Measurements from ENCODE around the gene GABARAPL2.
"Not testable (repeated sequence)": the region's sequence is repeated elsewhere in the genome, so short reads cannot be mapped to it uniquely, and the experiment has no call there.

Gene GABARAPL2

GRCh38 chr16:75546293-75546692, 19.9 kb upstream of the GABARAPL2 start:
- Histone ChIP-seq H3K9ac (no peak overlapping the region), H4K20me1 (no peaks in the 10 kb centered on the region), H3K4me2 (no peak overlapping the region)

GRCh38 chr16:75548456-75548855, 17.7 kb upstream of the GABARAPL2 start:
- H3K4me3 ChIP-seq; H3K27ac ChIP-seq; H3K27me3 ChIP-seq; H3K4me2 ChIP-seq; H3K36me3 ChIP-seq; H4K20me1 ChIP-seq; H3K9ac ChIP-seq; H3K9me3 ChIP-seq (replicated peaks in 1 of 11): not testable (repeated sequence)
- peaks cover 13 to 26% (median 15%) of the 10 kb centered on the region in 10 experiments for H3K4me1 ChIP-seq

More at GRCh38 chr16:75546293-75546692, 19.9 kb upstream of the GABARAPL2 start:
- H3K4me3 ChIP-seq = no peak overlapping the region
- H3K9me3 ChIP-seq (replicated peaks in 1 of 11) = no peaks in the 10 kb centered on the region
- no peaks in the 10 kb centered on the region for H3K27me3 ChIP-seq
- peaks cover 12 to 18% (median 15%) of the 10 kb centered on the region in 10 experiments for H3K4me1 ChIP-seq
- H3K27ac ChIP-seq = no peak overlapping the region
- TF ChIP-seq Cebpa-rat (IDR thresholded peaks at IDR 0.05) = 0 out of 22 replicates have a peak, but pooled peaks of 1 of the 11 experiments have one; percentile 20
- H3K36me3 ChIP-seq = peaks cover 0 to 16% (median 0%) of the 10 kb centered on the region in 11 experiments; a peak in 8 of 22 replicates

- H3K4me3 ChIP-seq = no peak overlapping the region
- H3K4me2 ChIP-seq = peak overlapping the region; percentile 29 to 82 (median 47); a peak in 21 of 22 replicates
- peak overlapping the region in 2 of 11 experiments; percentile 15 to 25; a peak in 1 of 22 replicates for H3K27ac ChIP-seq
- no peak overlapping the region for H3K9ac ChIP-seq
- no peak for TF ChIP-seq Cebpa-rat (IDR thresholded peaks at IDR 0.05)
- H4K20me1 ChIP-seq = no peaks in the 10 kb centered on the region
- peaks cover 0 to 15% (median 6%) of the 10 kb centered on the region in 11 experiments; a peak in 7 of 22 replicates for H3K27me3 ChIP-seq
- no peaks in the 10 kb centered on the region for H3K9me3 ChIP-seq (replicated peaks in 1 of 11)
- H3K36me3 ChIP-seq = no peaks in the 10 kb centered on the region
- peaks cover 15 to 38% (median 23%) of the 10 kb centered on the region in 10 experiments for H3K4me1 ChIP-seq
These were observed 15.9 kb upstream of the GABARAPL2 start for GRCh38 chr16:75550211-75550662.

- no peak for TF ChIP-seq Cebpa-rat (IDR thresholded peaks at IDR 0.05)
- H3K4me2 ChIP-seq = peak overlapping the region in 4 of 11 experiments; percentile 2 to 20 (median 6); a peak in 3 of 22 replicates
- no peaks in the 10 kb centered on the region for H4K20me1 ChIP-seq
- H3K4me3 ChIP-seq = no peak overlapping the region
- H3K27ac ChIP-seq = no peak overlapping the region
- peaks cover 0 to 15% (median 6%) of the 10 kb centered on the region in 11 experiments; a peak in 7 of 22 replicates for H3K27me3 ChIP-seq
- peaks cover 21 to 48% (median 31%) of the 10 kb centered on the region in 10 experiments for H3K4me1 ChIP-seq
- H3K9me3 ChIP-seq (replicated peaks in 1 of 11) = no peaks in the 10 kb centered on the region
- no peak overlapping the region for H3K9ac ChIP-seq
- H3K36me3 ChIP-seq = no peaks in the 10 kb centered on the region
These were observed 13.2 kb upstream of the GABARAPL2 start for GRCh38 chr16:75552951-75553350.

GRCh38 chr16:75555213-75555706, 10.9 kb upstream of the GABARAPL2 start:
- H3K36me3 ChIP-seq = no peaks in the 10 kb centered on the region
- peaks cover 13 to 37% (median 21%) of the 10 kb centered on the region in 10 experiments for H3K4me1 ChIP-seq
- peak overlapping the region in 9 of 11 experiments; percentile 17 to 71 (median 44); a peak in 14 of 22 replicates for H3K27ac ChIP-seq
- peak overlapping the region; percentile 64 to 80 (median 72) for H3K4me3 ChIP-seq
- H3K4me2 ChIP-seq = peak overlapping the region; percentile 86 to 98 (median 94)
- no peak for TF ChIP-seq Cebpa-rat (IDR thresholded peaks at IDR 0.05)
- peak overlapping the region; percentile 46 to 77 (median 73); a peak in 21 of 22 replicates for H3K9ac ChIP-seq
- H3K27me3 ChIP-seq = peaks cover 0 to 15% (median 6%) of the 10 kb centered on the region in 11 experiments; a peak in 7 of 22 replicates
- H3K9me3 ChIP-seq (replicated peaks in 1 of 11) = no peaks in the 10 kb centered on the region
- H4K20me1 ChIP-seq = no peaks in the 10 kb centered on the region

GRCh38 chr16:75555707-75556430, 10.3 kb upstream of the GABARAPL2 start, which contains the start of gene TMEM231:
Gene TMEM231 (minus strand): TSS chr16:75556252. CDS start chr16:75556209, 43 bp downstream.
- H3K9me3 ChIP-seq (replicated peaks in 1 of 11) = no peaks in the 10 kb centered on the region
- peak within 1 kb of the TSS; percentile 86 to 98 (median 94) for H3K4me2 ChIP-seq
- peaks cover 0 to 15% (median 6%) of the 10 kb centered on the region in 11 experiments; a peak in 7 of 22 replicates for H3K27me3 ChIP-seq
- no peaks in the 10 kb centered on the region for H3K36me3 ChIP-seq
- TF ChIP-seq Cebpa-rat (IDR thresholded peaks at IDR 0.05) = no peak
- H3K27ac ChIP-seq = peak within 1 kb of the TSS in 10 of 11 experiments; percentile 15 to 71 (median 40); a peak in 15 of 22 replicates
- H3K4me3 ChIP-seq = peak within 1 kb of the TSS; percentile 64 to 80 (median 72)
- H3K9ac ChIP-seq = peak within 1 kb of the TSS; percentile 46 to 77 (median 73); a peak in 21 of 22 replicates
- peaks cover 8 to 31% (median 15%) of the 10 kb centered on the region in 10 experiments; a peak in 19 of 20 replicates for H3K4me1 ChIP-seq
- H4K20me1 ChIP-seq = no peaks in the 10 kb centered on the region

GRCh38 chr16:75556431-75556950, 9.7 kb upstream of the GABARAPL2 start:
- peaks cover 8 to 30% (median 15%) of the 10 kb centered on the region in 10 experiments; a peak in 19 of 20 replicates for H3K4me1 ChIP-seq
- H3K36me3 ChIP-seq = no peaks in the 10 kb centered on the region
- H3K27me3 ChIP-seq = peaks cover 0 to 15% (median 6%) of the 10 kb centered on the region in 11 experiments; a peak in 7 of 22 replicates
- H3K9me3 ChIP-seq (replicated peaks in 1 of 11) = no peaks in the 10 kb centered on the region
- peak overlapping the region; percentile 86 to 98 (median 94) for H3K4me2 ChIP-seq
- peak overlapping the region in 6 of 11 experiments; percentile 64 to 77 (median 74); a peak in 11 of 22 replicates for H3K9ac ChIP-seq
- H3K4me3 ChIP-seq = peak overlapping the region; percentile 64 to 80 (median 72); a peak in 16 of 20 replicates
- no peak for TF ChIP-seq Cebpa-rat (IDR thresholded peaks at IDR 0.05)
- peak overlapping the region in 2 of 11 experiments; percentile 62 to 71; a peak in 2 of 22 replicates for H3K27ac ChIP-seq
- H4K20me1 ChIP-seq = no peaks in the 10 kb centered on the region

GRCh38 chr16:75558846-75559401, 7.3 kb upstream of the GABARAPL2 start:
- H3K9ac ChIP-seq = no peak overlapping the region
- peaks cover 8 to 23% (median 15%) of the 10 kb centered on the region in 10 experiments; a peak in 19 of 20 replicates for H3K4me1 ChIP-seq
- H3K4me2 ChIP-seq = no peak overlapping the region
- H3K27me3 ChIP-seq = peaks cover 0 to 14% (median 6%) of the 10 kb centered on the region in 11 experiments; a peak in 7 of 22 replicates
- no peak for TF ChIP-seq Cebpa-rat (IDR thresholded peaks at IDR 0.05)
- H3K36me3 ChIP-seq = no peaks in the 10 kb centered on the region
- H3K27ac ChIP-seq = no peak overlapping the region
- no peaks in the 10 kb centered on the region for H4K20me1 ChIP-seq
- no peak overlapping the region for H3K4me3 ChIP-seq
- H3K9me3 ChIP-seq (replicated peaks in 1 of 11) = no peaks in the 10 kb centered on the region

Measured in BLaER1 treated with 17β-estradiol and CSF1 and Interleukin-3, amounts not matched to agents 10 nM and 100 nM (cell line).